Measurements from ENCODE around the gene CLDN22.

Gene CLDN22

DNA sequence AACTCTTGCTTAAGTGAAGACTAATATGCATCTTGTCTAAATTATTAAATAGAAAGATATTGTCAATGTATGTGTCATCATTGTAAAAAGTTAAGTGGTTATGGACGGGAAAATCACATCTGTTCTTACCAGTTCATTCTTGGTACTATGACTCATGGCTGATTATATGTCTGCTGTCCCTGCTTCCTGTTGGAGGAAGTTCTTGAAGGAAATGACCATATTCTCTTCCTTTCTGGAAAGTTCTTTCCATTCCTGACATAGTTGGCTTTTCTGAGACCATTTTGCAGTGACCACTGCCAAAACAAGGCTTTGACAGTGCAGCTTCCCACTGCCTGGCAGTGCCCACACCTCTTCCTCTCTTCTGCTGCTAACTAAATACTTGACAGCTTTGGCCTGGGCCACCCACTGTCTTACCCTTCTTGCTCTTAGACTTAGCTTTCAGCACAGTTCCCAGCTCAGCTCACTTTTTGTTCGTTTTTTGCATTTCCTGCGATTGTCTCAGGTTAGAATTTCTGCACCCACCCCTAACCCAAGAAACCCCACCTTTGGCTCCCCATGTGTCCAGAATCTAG is 15.4 kb upstream of the CLDN22 start:
- Histone ChIP-seq H3K4me3 (replicated peaks; ENCODE audit: insufficient read depth, low read length) (no peak overlapping the region), H3K27me3 (ENCODE audit: insufficient read depth, poor library complexity, severe bottlenecking) (no peaks in the 10 kb centered on the region), H3K27ac (replicated peaks) (no peak overlapping the region)
- TF ChIP-seq POLR2AphosphoS5 (IDR thresholded peaks at IDR 0.05; ENCODE audit: low read depth) (no peak), GABPA (IDR thresholded peaks at IDR 0.05; ENCODE audit: low read depth) (no peak)
- TF ChIP-seq, protein P1, sequence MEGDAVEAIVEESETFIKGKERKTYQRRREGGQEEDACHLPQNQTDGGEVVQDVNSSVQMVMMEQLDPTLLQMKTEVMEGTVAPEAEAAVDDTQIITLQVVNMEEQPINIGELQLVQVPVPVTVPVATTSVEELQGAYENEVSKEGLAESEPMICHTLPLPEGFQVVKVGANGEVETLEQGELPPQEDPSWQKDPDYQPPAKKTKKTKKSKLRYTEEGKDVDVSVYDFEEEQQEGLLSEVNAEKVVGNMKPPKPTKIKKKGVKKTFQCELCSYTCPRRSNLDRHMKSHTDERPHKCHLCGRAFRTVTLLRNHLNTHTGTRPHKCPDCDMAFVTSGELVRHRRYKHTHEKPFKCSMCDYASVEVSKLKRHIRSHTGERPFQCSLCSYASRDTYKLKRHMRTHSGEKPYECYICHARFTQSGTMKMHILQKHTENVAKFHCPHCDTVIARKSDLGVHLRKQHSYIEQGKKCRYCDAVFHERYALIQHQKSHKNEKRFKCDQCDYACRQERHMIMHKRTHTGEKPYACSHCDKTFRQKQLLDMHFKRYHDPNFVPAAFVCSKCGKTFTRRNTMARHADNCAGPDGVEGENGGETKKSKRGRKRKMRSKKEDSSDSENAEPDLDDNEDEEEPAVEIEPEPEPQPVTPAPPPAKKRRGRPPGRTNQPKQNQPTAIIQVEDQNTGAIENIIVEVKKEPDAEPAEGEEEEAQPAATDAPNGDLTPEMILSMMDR (IDR thresholded peaks at IDR 0.05; ENCODE audit: insufficient read depth, low read length), result no peak
- no peak for DNase-seq (ENCODE audit: low read depth in 1 of 2, low spot score in 1 of 2)

DNA sequence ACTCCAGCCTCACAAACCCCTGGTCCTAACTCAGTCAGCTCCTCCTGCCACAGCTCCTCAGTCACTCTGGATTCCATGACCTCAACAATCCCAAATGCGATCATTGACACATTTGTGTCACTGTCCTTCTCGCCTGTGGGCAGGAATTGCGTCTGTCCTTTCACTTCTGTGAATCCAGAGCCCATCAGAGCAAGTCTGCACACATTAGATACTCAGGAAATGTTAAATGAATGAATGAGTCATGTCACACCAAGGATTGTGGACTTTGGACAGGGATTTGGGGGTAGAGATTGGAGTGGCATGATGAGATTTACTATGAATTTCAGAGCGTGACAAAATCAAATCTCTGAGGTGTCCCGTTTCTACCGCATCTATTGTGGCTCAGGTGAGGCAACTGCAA is 13.9 kb upstream of the CLDN22 start:
- Histone ChIP-seq H3K4me3 (replicated peaks; ENCODE audit: insufficient read depth, low read length) (no peak overlapping the region), H3K27ac (replicated peaks) (no peak overlapping the region)

DNA sequence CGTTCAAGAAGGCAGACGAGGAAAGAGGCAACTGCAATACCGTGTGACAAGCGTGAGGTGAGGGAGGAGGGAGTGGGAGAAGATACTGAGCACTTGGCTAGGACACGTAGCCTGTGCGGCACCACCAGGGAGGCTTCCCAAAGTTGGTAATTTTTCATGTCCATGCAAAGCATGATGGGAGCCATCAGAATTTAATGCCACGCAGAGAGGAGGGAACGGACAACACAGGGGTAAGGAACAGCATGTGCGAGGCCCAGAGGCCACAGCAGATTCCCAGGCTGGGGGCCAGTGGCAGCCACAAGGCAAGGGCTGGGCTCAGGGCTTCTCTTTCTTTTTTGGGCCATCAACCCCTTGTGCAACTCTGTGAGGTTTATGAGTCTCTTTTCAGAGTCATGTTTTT is 13.1 kb upstream of the CLDN22 start:
- Histone ChIP-seq H3K27ac (replicated peaks) (no peak overlapping the region), H3K4me3 (replicated peaks; ENCODE audit: insufficient read depth, low read length) (no peak overlapping the region), H3K27me3 (ENCODE audit: insufficient read depth, poor library complexity, severe bottlenecking) (no peaks in the 10 kb centered on the region)
- no peak for TF ChIP-seq POLR2AphosphoS5 (IDR thresholded peaks at IDR 0.05; ENCODE audit: low read depth)
- no peak for TF ChIP-seq SPI1 (IDR thresholded peaks at IDR 0.05; ENCODE audit: borderline replicate concordance, low read depth)
- TF ChIP-seq, protein P2, sequence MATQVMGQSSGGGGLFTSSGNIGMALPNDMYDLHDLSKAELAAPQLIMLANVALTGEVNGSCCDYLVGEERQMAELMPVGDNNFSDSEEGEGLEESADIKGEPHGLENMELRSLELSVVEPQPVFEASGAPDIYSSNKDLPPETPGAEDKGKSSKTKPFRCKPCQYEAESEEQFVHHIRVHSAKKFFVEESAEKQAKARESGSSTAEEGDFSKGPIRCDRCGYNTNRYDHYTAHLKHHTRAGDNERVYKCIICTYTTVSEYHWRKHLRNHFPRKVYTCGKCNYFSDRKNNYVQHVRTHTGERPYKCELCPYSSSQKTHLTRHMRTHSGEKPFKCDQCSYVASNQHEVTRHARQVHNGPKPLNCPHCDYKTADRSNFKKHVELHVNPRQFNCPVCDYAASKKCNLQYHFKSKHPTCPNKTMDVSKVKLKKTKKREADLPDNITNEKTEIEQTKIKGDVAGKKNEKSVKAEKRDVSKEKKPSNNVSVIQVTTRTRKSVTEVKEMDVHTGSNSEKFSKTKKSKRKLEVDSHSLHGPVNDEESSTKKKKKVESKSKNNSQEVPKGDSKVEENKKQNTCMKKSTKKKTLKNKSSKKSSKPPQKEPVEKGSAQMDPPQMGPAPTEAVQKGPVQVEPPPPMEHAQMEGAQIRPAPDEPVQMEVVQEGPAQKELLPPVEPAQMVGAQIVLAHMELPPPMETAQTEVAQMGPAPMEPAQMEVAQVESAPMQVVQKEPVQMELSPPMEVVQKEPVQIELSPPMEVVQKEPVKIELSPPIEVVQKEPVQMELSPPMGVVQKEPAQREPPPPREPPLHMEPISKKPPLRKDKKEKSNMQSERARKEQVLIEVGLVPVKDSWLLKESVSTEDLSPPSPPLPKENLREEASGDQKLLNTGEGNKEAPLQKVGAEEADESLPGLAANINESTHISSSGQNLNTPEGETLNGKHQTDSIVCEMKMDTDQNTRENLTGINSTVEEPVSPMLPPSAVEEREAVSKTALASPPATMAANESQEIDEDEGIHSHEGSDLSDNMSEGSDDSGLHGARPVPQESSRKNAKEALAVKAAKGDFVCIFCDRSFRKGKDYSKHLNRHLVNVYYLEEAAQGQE (IDR thresholded peaks at IDR 0.05; ENCODE audit: insufficient replicate concordance, low read depth), result no peak
- TF ChIP-seq GABPA (IDR thresholded peaks at IDR 0.05; ENCODE audit: low read depth), result no peak
- TF ChIP-seq, protein P1 (IDR thresholded peaks at IDR 0.05; ENCODE audit: insufficient read depth, low read length), result no peak
- no peak for DNase-seq (ENCODE audit: low read depth in 1 of 2, low spot score in 1 of 2)

More for the DNA sequence above, 13.9 kb upstream of the CLDN22 start:
- no peaks in the 10 kb centered on the region for H3K27me3 ChIP-seq (ENCODE audit: insufficient read depth, poor library complexity, severe bottlenecking)
- TF ChIP-seq, protein P1 (IDR thresholded peaks at IDR 0.05; ENCODE audit: insufficient read depth, low read length), result no peak
- TF ChIP-seq, protein P2 (IDR thresholded peaks at IDR 0.05; ENCODE audit: insufficient replicate concordance, low read depth), result no peak
- no peak for TF ChIP-seq GABPA (IDR thresholded peaks at IDR 0.05; ENCODE audit: low read depth)
- no peak for TF ChIP-seq POLR2AphosphoS5 (IDR thresholded peaks at IDR 0.05; ENCODE audit: low read depth)
- no peak for TF ChIP-seq SPI1 (IDR thresholded peaks at IDR 0.05; ENCODE audit: borderline replicate concordance, low read depth)
- DNase-seq (ENCODE audit: low read depth in 1 of 2, low spot score in 1 of 2), result no peak

DNA sequence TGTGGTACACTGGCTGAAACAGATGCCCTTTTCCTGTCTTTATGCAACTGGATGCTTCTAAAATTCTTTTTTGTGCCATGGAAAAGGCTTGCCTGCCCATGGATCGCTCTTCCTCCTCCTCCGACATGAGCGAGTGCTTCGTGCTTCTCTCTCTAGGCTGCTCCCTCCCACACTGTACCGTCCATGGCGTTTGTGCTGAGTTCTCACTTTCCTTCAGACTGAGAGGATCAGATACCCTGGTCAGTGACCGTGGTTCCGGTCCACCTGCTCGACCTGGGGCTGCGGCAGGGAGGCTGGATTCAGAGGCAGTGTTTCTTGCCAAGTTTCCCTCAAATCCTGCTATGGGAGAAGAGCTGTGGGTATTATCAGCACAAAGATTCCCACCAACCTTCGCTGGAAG is 12.4 kb upstream of the CLDN22 start:
- no peak for TF ChIP-seq SPI1 (IDR thresholded peaks at IDR 0.05; ENCODE audit: borderline replicate concordance, low read depth)
- TF ChIP-seq GABPA (IDR thresholded peaks at IDR 0.05; ENCODE audit: low read depth), result no peak
- TF ChIP-seq, protein P2 (IDR thresholded peaks at IDR 0.05; ENCODE audit: insufficient replicate concordance, low read depth), result no peak
- TF ChIP-seq, protein P1 (IDR thresholded peaks at IDR 0.05; ENCODE audit: insufficient read depth, low read length), result no peak
- TF ChIP-seq POLR2AphosphoS5 (IDR thresholded peaks at IDR 0.05; ENCODE audit: low read depth), result no peak
- H3K27ac ChIP-seq (replicated peaks), result no peak overlapping the region
- DNase-seq (ENCODE audit: low read depth in 1 of 2, low spot score in 1 of 2), result no peak
- H3K4me3 ChIP-seq (replicated peaks; ENCODE audit: insufficient read depth, low read length), result no peak overlapping the region
- no peaks in the 10 kb centered on the region for H3K27me3 ChIP-seq (ENCODE audit: insufficient read depth, poor library complexity, severe bottlenecking)

All from HL-60 (cell line).